CD14-positive monocyte (primary cell): ENCODE measurements around the gene SDHAF1. TPM values are rescaled to one million over a fixed set of nuclear protein-coding genes. Genes with fewer than 3 reads are reported as not detected.

Experiments
- DNase-seq, 3 donors: peaks; one replicate each; pipeline ENCODE4 v3.0.0-alpha.2; 2011 to 2022
- H2AFZ ChIP-seq: 2 replicates; pipeline ENCODE4 v1.6.0; 2012; ENCODE audit warnings: mild to moderate bottlenecking, low read depth, low read length, inconsistent platforms; ENCODE audit not compliant: insufficient read depth, poor library complexity, severe bottlenecking
- H3K27ac ChIP-seq, 2 donors: 1 replicate in 1 of 2; 2 replicates in 1 of 2; pipeline ENCODE4 v1.5.1; 2012 to 2013; ENCODE audit warnings: low read length in 2 of 2, control low read depth in 1 of 2, inconsistent platforms in 1 of 2, low read depth in 1 of 2, mild to moderate bottlenecking in 1 of 2
- H3K27me3 ChIP-seq, 2 donors: one replicate each; pipeline versions ENCODE4 v1.6.0 to v1.6.1; 2011 to 2013; ENCODE audit warnings: low read length in 2 of 2; ENCODE audit not compliant: control insufficient read depth in 2 of 2, insufficient read depth in 2 of 2
- H3K36me3 ChIP-seq, 2 donors: replicated peaks in 1 of 2; 1 replicate in 1 of 2; 2 replicates in 1 of 2; pipeline versions ENCODE4 v1.5.1 to v1.6.1; 2012 to 2013; ENCODE audit warnings: low read length in 2 of 2, control low read depth in 1 of 2, inconsistent platforms in 1 of 2, mild to moderate bottlenecking in 1 of 2; ENCODE audit not compliant: insufficient read depth in 2 of 2, control insufficient read depth in 1 of 2
- H3K4me1 ChIP-seq, 2 donors: 1 replicate in 1 of 2; 2 replicates in 1 of 2; pipeline versions ENCODE4 v1.5.1 to v1.6.1; 2012 to 2013; ENCODE audit warnings: low read length in 2 of 2, control low read depth in 1 of 2, inconsistent platforms in 1 of 2, mild to moderate bottlenecking in 1 of 2, moderate library complexity in 1 of 2; ENCODE audit not compliant: insufficient read depth in 2 of 2, control insufficient read depth in 1 of 2
- H3K4me2 ChIP-seq: replicated peaks from 2 replicates; pipeline ENCODE3; 2012; ENCODE audit warnings: low read length, moderate library complexity, mild to moderate bottlenecking; ENCODE audit not compliant: poor library complexity, severe bottlenecking; ENCODE audit errors: extremely low read depth
- H3K4me3 ChIP-seq, 3 experiments: fragments of 200-600 bp in 1 of 3; sonication (generic) in 1 of 3; replicated peaks in 1 of 3; 1 replicate in 2 of 3; 2 replicates in 1 of 3; pipeline ENCODE4 v1.5.1; 2011 to 2013; ENCODE audit warnings: low read length in 3 of 3, mild to moderate bottlenecking in 3 of 3, control low read depth in 2 of 3, low read depth in 2 of 3, inconsistent platforms in 1 of 3, moderate library complexity in 1 of 3
- H3K79me2 ChIP-seq: 2 replicates; pipeline ENCODE4 v1.6.0; 2012; ENCODE audit warnings: mild to moderate bottlenecking, control low read depth, inconsistent platforms, low read length, moderate library complexity; ENCODE audit not compliant: insufficient read depth
- H3K9ac ChIP-seq: 2 replicates; pipeline ENCODE4 v1.6.0; 2017; ENCODE audit warnings: low read length, mild to moderate bottlenecking; ENCODE audit not compliant: insufficient read depth, poor library complexity, severe bottlenecking
- H3K9me3 ChIP-seq, 2 donors: replicated peaks in 1 of 2; 1 replicate in 1 of 2; 2 replicates in 1 of 2; pipeline versions ENCODE4 v1.5.1 to v1.6.1; 2012 to 2013; ENCODE audit warnings: low read length in 2 of 2, control low read depth in 1 of 2; ENCODE audit not compliant: control insufficient read depth in 1 of 2, insufficient read depth in 1 of 2
- H4K20me1 ChIP-seq: 2 replicates; pipeline ENCODE4 v1.6.0; 2012; ENCODE audit warnings: mild to moderate bottlenecking, low read length, control low read depth, moderate library complexity; ENCODE audit not compliant: insufficient read depth
- H3K27ac Mint-ChIP-seq, 7 donors: one replicate each; pipeline ENCODE4 v1.8.0; 2020; ENCODE audit warnings: mild to moderate bottlenecking in 7 of 7, mixed read lengths in 7 of 7, moderate library complexity in 6 of 7, inconsistent platforms in 2 of 7
- H3K27me3 Mint-ChIP-seq, 3 donors: one replicate each; pipeline ENCODE4 v1.8.0; 2021 to 2022; ENCODE audit warnings: low read depth in 3 of 3, mild to moderate bottlenecking in 3 of 3, mixed read lengths in 3 of 3, moderate library complexity in 3 of 3, inconsistent platforms in 1 of 3
- H3K36me3 Mint-ChIP-seq, 2 donors: one replicate each; pipeline ENCODE4 v1.8.0; 2020; ENCODE audit warnings: mixed read lengths in 2 of 2, inconsistent platforms in 1 of 2, mild to moderate bottlenecking in 1 of 2
- H3K4me1 Mint-ChIP-seq: one replicate; pipeline ENCODE4 v1.8.0; 2020; ENCODE audit warnings: mild to moderate bottlenecking, mixed read lengths
- H3K4me3 Mint-ChIP-seq, 2 donors: one replicate each; pipeline ENCODE4 v1.8.0; 2020; ENCODE audit warnings: mild to moderate bottlenecking in 2 of 2, mixed read lengths in 2 of 2, moderate library complexity in 1 of 2
- H3K9me3 Mint-ChIP-seq, 7 donors: one replicate each; pipeline ENCODE4 v1.8.0; 2020 to 2022; ENCODE audit warnings: mixed read lengths in 7 of 7, mild to moderate bottlenecking in 6 of 7, moderate library complexity in 6 of 7, inconsistent platforms in 2 of 7
- CTCF ChIP-seq: fragments of 200-600 bp; IDR thresholded peaks from one replicate; pipeline ENCODE4 v1.8.0; 2022; ENCODE audit warnings: antibody characterized with exemption, mild to moderate bottlenecking
- WGBS: methylation state at CpG from one replicate; pipeline ENCODE4 v1.1.5; 2013; ENCODE audit warnings: missing lambda C conversion rate; ENCODE audit not compliant: insufficient coverage; 5-methylcytosine and 5-hydroxymethylcytosine counted together
- intact Hi-C, 2 donors: fragments of 100-400 bp; cut with micrococcal nuclease; formaldehyde crosslinking; loops; one replicate each; pipeline versions ENCODE4 v1.15.0 to v1.15.1; 2023
- polyA plus RNA-seq, 3 donors: library from polyadenylated mRNA; depleted of rRNA in 1 of 3; unstranded in 2 of 3; stranded (reverse) in 1 of 3; fragments of 300-500 nt in 2 of 3; fragments of >200 nt in 1 of 3; fragmentation: Illumina TruSeq in 2 of 3; gene quantifications; 1 replicate in 2 of 3; 2 replicates in 1 of 3; pipeline ENCODE4 v1.2.3, GENCODE V29; 2012 to 2021

Gene SDHAF1
- polyA plus RNA-seq, 3 donors, result 10.4 to 26.9 (median 19.0) TPM

DNA sequence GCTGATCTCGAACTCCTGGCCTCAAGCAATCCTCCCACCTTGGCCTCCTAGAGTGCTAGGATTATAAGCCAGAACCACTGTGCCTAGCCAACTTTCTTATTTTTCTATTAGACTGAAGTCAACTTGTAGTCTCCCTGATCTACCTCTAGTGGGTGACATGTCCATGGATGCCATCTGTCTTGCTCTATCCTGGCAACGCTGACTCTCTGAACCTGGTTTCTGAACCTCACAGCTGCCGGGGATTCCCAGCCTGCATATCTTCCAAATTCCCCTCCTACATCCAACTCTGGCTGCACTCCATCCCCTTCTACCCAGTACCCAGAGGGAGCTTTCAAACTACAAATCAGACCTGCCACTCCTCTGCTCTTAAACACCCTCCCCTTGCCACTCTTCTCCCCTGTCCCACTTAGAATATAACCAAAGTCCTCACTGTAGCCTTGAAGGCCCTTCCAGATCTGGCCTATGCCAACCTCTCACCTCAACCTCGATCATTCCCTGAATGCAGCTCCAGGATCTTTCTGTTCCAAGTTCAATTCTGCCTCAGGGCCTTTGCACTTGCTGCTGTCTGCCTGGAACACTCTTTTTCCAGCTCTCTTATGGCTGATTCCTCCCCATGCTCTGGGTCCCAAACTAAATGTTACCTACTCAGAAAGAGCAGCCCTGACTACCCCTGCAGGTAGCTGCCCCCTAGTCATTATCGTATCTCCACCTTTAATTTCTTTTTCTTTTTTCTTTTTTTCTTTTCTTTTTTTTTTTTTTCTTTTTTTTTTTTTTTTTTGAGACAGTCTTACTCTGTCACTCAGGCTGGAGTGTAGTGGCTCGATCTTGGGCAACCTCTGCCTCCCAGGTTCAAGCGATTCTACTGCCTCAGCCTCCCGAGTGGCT is 35.5 kb downstream of the SDHAF1 start:
- no peak for TF ChIP-seq CTCF
- Histone ChIP-seq H3K9me3 (no peaks in the 10 kb centered on the region), H3K79me2 (no peaks in the 10 kb centered on the region), H3K4me2 (no peak overlapping the region), H3K9ac (no peak overlapping the region), H3K4me3 (no peak overlapping the region), H4K20me1 (no peaks in the 10 kb centered on the region), H3K36me3 (peaks cover 0 to 7% of the 10 kb centered on the region in 2 donors), H3K27me3 (peaks cover 0 to 8% of the 10 kb centered on the region in 2 donors), H2AFZ (no peak overlapping the region), H3K4me1 (peaks cover 3 to 9% of the 10 kb centered on the region in 2 donors), H3K27ac (no peak overlapping the region)
- intact Hi-C loops, result no loop called here
- peaks cover 20% of the 10 kb centered on the region in 2 donors for H3K36me3 Mint-ChIP-seq
- WGBS, result 97% methylated on average over 5 of the region's 8 CpGs
- H3K4me1 Mint-ChIP-seq, result peaks cover 4% of the 10 kb centered on the region
- H3K27me3 Mint-ChIP-seq, result peaks cover 6 to 15% (median 10%) of the 10 kb centered on the region in 3 donors
- DNase-seq, result no peak
- peak overlapping the region in 1 of 7 donors; percentile 22 for H3K27ac Mint-ChIP-seq
- peaks cover 0 to 2% (median 0%) of the 10 kb centered on the region in 7 donors for H3K9me3 Mint-ChIP-seq
- H3K4me3 Mint-ChIP-seq, result no peak overlapping the region

GRCh38 chr19:36031308-36031707 is 36.3 kb downstream of the SDHAF1 start:
- Histone ChIP-seq H3K9me3 (no peaks in the 10 kb centered on the region), H3K4me2 (no peak overlapping the region), H4K20me1 (no peaks in the 10 kb centered on the region), H2AFZ (no peak overlapping the region), H3K9ac (no peak overlapping the region), H3K36me3 (peaks cover 0 to 7% of the 10 kb centered on the region in 2 donors), H3K4me3 (no peak overlapping the region), H3K27ac (no peak overlapping the region), H3K4me1 (peaks cover 3 to 9% of the 10 kb centered on the region in 2 donors), H3K27me3 (peaks cover 0 to 8% of the 10 kb centered on the region in 2 donors), H3K79me2 (no peaks in the 10 kb centered on the region)
- H3K9me3 Mint-ChIP-seq, result peaks cover 0 to 2% (median 0%) of the 10 kb centered on the region in 7 donors
- no peak overlapping the region for H3K4me3 Mint-ChIP-seq
- 100% methylated on average over 4 of the region's 6 CpGs for WGBS
- peaks cover 4% of the 10 kb centered on the region for H3K4me1 Mint-ChIP-seq
- intact Hi-C loops, result no loop called here
- no peak for DNase-seq
- H3K36me3 Mint-ChIP-seq, result peaks cover 19 to 20% of the 10 kb centered on the region in 2 donors
- peaks cover 6 to 15% (median 10%) of the 10 kb centered on the region in 3 donors for H3K27me3 Mint-ChIP-seq
- H3K27ac Mint-ChIP-seq, result no peak overlapping the region
- no peak for TF ChIP-seq CTCF
